Globus pallidus (tissue), 1 donor: ENCODE data around the gene LMO4.

ENCODE experiments used
- DNase-seq: peaks from one replicate; pipeline ENCODE4 v3.0.0-alpha.2; 2015; ENCODE audit warnings: low spot score

The LMO4 gene

DNA sequence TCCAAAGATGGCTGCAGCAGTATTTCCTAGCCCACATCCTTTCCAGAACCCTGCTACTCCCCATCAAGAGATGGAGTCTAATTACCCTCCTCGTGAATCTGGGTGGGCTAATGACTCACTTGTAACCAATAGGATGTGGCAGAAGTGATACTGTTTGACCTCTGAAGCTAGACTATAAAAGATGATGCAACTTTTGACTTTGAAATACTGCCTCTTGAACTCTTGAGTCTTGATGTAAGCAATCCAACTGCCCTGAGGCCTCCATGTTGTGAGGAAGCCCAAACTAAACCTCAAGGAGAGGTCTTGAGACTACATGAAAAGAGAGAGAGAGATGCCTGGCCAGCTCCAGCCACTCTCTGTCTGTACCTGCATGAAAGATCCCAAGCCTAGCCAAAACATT is 29.5 kb downstream of the LMO4 start:
- no peak for DNase-seq

DNA sequence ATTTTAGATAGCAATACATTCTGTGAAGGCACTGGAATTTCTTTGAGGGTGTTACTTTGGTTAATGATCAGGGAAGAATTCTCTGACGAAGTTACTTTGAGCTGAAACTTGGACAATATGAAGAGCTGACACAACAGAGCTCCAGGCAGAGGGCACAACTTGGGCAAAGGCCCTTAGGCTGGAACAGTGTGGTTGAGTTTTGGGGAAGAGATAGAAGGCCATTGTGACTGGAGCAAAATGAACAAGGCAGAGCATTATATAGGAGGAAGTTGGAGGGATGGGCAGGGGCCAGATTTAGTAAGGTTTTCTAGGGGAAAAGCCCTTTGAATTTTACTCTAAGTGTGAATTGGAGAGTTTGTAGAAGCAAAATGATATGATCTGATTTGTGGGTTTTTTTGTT is 30.9 kb downstream of the LMO4 start:
- DNase-seq, result no peak

DNA sequence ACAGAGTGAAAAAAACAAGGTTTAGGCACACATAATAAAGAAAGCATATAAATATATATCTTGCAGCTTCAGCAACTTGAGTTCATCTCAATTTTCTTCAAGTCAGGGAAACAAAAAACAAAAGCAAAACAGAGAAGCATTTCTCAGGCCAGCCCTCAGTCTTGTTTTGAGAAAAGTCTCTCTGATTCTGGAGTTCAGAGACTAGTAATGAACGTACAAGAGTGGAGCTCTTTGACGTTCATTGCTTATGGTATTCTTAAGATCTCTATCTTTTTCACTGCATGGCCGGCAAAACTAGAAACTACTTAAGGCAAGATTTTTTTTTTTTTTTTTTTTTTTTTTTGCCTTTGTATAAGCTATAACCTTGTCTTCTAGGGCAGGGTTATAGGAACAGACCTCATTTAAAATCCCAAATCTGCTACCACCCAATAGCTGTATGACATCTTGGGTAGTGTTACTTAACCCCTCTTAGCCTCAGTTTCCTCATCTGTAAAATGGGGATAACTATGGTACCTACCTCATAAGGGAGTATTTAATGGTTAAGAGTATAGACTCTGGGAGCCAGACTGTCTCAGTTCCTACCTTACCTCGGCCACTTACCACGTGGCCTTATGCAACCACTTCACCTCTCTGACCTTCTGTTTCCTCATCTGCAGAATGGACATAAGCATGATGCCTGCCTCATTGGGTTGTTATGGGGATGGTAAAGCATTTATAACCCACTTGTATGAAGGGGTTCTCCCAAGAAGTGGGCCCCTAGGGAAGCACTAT is 33.6 kb downstream of the LMO4 start:
- DNase-seq, result no peak

DNA sequence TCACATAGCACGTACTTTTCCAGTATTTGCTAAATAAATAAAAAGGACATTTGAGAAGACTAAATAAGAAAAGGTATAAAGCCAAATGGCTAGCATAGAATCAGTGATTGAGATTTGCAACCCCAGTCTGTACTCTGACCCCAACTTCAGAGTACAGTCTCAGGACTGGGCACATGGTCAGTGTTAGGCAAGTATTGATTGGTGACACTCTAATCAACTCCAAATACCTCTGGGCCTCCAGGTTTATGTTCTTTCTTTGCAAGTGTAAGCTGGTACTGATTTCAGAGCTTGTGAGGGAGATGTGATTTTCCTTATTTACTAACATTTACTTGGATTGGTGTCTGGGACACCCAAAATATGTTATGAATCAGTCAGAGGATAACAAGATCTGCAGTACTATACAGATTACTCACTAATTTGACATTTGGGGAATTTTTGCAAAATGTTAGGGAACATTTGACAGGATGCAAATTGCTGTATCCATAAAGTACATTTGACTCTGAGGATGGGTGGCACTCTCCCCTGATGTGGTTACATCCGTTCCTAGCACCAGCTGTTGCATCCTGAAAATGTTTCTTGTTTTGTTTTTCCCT is 34.2 kb downstream of the LMO4 start:
- no peak for DNase-seq

DNA sequence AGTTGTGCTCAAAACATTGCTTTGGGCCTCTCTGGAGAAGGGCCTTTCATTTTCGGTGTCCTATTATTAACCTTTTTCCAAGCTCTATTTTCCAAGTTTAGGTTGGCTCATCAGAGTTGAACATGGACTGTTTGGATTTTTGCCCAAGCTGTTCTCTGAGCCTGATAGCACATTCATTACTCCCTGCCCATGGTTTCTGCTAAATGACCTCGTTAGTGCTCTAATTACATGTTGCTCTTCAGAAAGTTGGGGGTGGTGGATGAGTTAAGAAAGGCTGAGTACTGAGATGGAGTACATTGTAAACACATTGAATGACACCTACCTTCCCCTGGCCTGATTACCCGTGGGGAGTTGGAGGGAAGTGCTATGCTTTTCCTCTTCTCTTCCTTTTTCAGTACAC is 38.9 kb downstream of the LMO4 start:
- no peak for DNase-seq

DNA sequence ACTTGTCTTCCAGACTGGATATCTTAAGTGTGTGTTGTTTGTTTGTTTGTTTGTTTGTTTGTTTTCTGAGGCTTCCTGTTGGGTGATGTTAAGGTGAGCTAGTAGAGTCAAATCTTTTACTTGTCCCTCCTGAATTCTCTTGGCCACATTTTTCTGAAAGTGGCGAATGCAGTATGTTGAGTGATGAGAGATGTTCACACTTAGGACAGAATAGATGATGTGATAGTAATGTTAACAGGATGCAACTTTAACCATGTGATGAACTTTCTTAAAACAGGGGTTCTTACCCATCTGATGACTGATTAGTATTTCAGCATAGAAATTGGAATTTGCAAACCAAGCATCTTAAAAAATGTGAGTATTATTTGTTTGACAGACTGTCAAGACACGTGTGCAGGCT is 40.2 kb downstream of the LMO4 start:
- DNase-seq, result no peak

DNA sequence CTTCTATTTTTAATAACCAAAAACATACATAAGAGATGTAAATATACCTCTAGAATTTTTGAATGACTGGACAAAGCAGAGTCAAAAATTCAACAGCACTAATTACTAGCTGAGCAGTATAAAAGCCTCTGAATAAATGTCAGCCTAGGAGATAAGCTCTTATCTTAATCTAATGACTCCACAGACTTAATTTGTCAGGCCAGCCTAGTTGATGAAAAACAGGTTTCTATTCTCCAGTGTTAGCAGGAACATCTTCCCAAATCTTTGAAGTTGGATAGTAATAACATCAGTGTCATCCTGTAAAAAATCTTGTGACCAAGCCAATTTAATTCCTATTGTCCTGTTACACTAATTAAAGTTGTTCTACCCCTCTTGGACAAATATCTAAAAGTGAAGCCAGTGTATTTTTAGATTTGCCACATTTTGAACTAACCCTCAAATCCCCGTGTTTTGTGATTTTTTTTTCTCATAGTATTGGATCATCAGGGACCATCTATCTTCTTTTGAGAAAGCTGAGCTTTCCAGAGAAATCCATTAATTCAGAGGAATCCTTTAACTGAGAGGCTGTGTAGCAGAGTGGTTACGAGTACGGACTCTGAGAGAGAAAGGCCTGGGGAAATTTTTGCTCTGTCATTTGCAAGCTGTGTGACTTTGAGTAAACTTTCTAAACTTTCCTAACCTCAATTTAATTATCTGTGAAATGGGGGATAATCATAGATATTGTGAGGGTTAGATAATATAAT is 41.2 kb downstream of the LMO4 start:
- no peak for DNase-seq

DNA sequence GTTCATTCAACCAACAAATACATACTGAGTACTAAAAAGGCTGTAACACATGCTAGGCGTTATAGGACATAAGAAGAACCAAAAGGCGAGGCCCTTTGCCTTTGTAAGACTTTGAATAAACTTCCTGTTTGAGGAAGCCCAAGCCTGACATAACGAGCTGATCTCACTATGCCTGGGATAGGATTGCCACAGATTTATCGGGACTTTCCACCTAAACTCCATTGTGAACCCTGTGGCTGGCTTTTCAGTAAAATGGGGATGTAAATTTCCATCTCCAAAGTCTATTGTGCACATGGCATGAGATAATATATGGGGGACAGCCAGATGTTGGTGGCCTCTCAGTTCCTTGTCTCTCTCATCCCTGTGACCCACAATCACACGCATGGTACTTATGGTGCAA is 41.9 kb downstream of the LMO4 start:
- DNase-seq, result no peak

DNA sequence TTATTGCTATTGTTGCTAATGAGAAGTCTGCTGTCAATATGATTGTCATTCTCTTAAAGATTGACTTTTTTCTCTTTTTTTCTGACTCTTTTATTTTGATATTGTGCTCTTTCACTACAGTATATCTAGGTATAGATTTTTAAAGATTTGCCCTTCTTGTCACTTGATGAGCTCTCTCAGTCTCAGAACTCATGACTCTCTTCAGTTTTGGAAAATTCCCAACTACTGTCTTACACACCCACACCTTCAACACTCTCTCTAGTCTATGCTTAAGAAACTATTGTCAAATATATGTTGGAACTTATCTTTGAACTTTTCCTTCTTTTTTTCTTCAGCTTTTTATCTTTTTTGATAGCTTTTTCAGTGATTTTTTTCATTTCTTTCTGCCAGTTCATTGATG is 50.6 kb downstream of the LMO4 start:
- DNase-seq, result no peak

DNA sequence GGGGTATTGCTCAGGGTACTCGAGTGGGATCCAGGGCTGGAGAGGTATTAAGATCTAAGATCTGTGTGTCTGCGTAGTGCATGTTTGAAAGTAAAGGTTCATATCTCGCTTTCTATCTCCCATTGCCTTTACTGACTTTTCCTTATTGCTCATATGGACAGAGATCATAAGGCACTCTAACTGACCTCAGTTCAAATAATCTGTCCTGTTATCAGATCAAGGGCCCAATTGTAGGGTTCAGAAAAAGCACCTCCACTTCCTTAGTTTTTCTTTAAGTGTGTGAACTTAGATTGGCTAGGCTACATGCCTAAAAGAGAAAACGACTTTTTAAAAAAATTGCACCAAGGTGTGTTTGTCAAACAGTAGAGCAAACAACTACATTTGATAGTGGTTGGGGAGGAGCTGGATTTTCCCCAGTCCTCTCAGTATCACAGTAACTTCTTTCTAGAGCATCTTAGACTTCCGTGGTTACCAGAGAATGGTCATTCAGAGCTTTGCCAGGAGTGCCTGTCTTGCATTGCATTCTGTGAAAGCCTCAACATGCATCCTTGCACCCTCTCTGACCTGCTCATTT is 57.6 kb downstream of the LMO4 start:
- no peak for DNase-seq

DNA sequence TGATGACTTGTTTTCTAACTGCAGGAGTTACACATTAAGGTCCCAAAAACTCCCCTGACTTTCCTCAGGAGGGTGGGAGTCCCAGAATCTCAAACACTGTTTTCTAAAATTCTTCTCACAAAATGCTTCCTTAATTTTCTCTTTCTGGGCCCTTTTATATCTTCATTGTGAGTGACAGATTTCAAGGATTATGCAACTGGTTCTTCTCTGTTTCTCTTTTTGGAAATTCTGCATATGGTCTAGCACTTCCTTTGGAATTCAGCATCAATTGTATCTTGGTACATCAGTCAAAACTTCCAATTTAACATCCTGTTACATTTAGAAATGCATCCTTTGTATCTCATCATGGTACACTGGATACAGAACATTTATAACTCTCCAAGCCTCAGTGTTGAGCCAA is 59.7 kb downstream of the LMO4 start:
- DNase-seq, result no peak

DNA sequence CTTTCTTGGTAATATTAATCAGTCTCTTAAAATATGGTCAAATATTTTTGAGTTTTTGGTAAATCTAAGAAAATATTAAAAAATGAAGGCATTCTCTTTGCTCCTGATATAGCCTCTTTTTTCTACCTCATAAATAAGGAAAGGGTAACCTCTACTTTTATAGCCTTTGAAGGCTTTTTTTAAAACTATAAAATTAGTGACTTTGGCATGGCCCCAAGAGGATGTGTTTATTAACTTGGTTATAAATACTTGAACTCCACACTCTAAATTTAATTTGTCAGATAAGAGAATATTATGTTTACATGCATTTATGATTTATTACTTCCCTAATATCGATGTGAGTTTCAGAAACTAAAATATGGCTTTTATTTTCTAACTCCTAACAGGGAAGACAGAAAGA is 60.3 kb downstream of the LMO4 start:
- DNase-seq, result no peak

DNA sequence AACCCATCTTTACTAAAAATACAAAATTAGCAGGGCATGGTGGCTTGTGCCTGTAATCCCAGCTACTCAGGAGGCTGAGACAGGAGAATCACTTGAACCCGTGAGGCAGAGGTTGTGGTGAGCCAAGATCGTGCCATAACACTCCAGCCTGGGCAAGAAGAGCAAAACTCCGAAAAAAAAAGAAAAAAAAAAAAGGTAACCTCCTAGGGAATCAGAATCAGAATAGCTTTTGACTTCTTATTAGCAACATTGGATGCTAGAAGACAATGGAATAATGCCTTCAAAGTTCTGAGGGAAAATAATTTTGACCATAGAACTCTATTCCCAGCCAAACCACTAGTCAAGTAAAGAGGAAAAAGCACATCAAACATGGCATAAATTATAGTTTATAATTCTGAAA is 60.9 kb downstream of the LMO4 start:
- DNase-seq, result no peak

DNA sequence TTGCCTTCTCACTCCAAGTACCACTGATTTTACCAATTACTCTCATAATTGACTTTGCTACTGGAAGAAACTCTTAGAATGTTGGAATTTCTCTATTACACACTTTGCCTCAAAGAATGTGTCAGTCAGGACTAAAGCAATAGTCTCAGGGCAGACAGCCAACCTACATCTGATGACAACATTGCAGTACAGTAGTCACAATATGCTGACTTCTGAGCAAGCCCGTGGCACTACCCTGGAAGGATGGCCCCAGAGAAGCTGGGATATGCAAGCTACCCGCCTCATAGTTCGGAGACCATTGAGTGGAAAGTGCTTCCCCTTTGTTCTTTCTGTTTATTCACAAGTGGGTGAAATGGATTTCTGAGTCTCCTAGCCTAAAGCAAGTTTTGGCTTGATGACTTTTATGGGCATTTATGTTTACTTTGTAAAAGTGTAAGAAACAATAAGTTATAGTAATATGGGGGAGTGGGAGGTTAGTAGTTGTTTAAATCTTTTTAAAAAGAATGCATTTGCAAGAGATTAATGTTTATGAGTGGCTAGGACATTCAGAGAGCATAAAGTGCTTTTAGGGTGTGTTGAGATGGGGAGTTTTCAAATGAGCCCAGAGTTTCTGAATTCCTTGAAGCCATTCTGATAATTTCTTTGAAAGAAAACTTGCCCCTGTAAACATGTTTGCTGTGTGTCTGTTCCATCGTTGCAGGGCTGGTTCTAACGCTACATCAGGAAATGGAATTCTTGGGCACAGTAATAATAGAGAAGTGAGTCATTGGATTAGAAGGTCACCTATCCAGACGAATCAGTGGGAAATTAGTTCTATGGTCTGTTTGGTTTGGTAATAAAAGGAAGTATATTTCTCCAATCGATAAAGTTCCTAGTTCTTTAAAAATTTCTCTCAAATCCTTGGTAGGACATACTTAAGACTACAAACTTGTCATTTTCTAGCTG is 63.8 kb downstream of the LMO4 start:
- no peak for DNase-seq

DNA sequence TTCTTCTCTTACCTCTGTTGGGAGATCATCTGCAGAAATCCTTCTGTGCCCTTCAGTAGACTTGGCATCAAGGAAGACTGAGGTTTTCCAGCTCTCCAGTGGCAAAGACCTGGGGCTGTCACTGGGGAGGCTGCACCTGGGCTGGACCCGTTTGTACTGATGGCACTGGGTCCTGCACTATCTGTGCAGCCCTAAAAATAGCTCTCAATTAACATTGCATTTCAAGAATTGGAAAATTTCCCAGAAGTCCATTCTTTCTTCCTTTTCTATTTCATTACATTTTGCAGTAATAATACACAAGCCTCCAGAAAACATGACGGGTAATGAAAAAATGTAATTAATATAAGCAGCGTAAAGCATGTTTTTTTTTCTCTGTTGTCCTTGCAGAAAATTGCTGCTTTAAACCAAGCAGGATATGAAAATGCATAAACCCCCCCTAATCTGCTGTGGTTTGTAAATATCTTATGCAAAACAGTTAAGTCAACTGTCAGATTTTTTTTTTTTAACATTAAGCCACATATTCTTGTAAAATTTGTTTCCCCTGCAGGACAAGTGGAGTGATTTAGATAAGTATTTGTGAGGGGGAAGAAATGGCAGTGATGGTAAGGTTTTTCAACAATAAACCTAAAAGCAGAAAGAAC is 64.9 kb downstream of the LMO4 start:
- no peak for DNase-seq

DNA sequence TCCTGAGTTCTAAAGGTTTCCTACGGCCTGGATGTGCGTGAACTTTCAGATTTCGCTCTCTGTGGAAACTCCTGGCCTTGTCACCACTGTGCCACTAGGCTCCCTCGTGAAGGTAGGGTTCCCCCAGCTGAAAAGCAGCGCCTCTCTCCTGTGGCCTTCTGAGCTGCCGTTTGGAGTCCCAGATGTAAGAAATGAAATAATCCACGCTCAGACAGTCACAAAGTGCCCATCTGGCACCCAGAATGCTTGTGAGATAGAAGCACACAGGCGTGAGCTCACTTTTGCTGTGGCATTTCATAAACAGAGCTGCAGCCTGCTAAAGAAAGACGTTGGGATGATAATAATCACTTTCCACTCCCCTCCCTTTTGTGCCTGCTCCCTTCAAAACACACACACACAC is 65.8 kb downstream of the LMO4 start:
- no peak for DNase-seq

DNA sequence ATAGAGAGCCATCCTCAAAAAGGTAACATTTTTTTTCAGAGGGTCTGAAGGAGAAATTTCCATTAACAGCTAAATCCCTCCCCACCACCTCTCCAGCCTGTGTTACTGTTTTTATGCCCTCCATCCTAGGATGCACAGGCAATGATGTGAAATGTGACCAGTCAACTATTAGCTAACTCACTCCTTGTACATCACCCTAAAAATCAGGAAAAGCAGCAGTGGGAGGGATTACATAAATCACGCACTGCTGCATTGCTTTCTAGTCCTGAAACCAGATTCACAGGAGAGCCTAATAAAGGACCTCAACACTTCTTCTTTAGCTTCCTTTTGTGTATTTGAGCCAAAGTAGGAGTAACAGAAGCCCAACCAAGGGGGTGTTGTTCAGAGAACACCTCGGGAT is 66.3 kb downstream of the LMO4 start:
- DNase-seq, result no peak
